Hepatocyte (in vitro differentiated cells): ENCODE results near the gene IGDCC3. TPM values are rescaled to one million over a fixed set of nuclear protein-coding genes. Genes with fewer than 3 reads are reported as not detected.
A peak's percentile ranks its signal among the peaks of the same experiment; 100 is the strongest.

Source experiments
- DNase-seq: peaks from one replicate; pipeline ENCODE4 v3.0.0-alpha.2; 2016; ENCODE audit warnings: low spot score
- H2AFZ ChIP-seq: fragments of 200-600 bp; sonication (generic); 2 replicates; pipeline ENCODE4 v1.6.0; 2016; ENCODE audit warnings: antibody characterized with exemption, mild to moderate bottlenecking
- H3K27ac ChIP-seq: fragments of 200-600 bp; sonication (generic); 2 replicates; pipeline ENCODE4 v1.5.1; 2016; ENCODE audit warnings: mild to moderate bottlenecking
- H3K27me3 ChIP-seq: fragments of 200-600 bp; sonication (generic); 2 replicates; pipeline ENCODE4 v1.6.1; 2016
- H3K36me3 ChIP-seq: fragments of 200-600 bp; sonication (generic); replicated peaks from 2 replicates; pipeline ENCODE4 v1.5.1; 2016; ENCODE audit warnings: low read depth; ENCODE audit not compliant: insufficient read depth
- H3K4me1 ChIP-seq: fragments of 200-600 bp; sonication (generic); 2 replicates; pipeline ENCODE4 v1.5.1; 2016; ENCODE audit warnings: mild to moderate bottlenecking, moderate library complexity; ENCODE audit not compliant: insufficient read depth
- H3K4me2 ChIP-seq: fragments of 200-600 bp; sonication (generic); 2 replicates; pipeline ENCODE4 v1.6.0; 2016
- H3K4me3 ChIP-seq: fragments of 200-600 bp; sonication (generic); 2 replicates; pipeline ENCODE4 v1.5.1; 2016; ENCODE audit warnings: mild to moderate bottlenecking
- H3K79me2 ChIP-seq: fragments of 200-600 bp; sonication (generic); 2 replicates; pipeline ENCODE4 v1.6.0; 2017; ENCODE audit warnings: mild to moderate bottlenecking
- H3K9me2 ChIP-seq: fragments of 200-600 bp; sonication (generic); replicated peaks from 2 replicates; pipeline ENCODE4 v1.6.0; 2017; ENCODE audit warnings: mild to moderate bottlenecking; ENCODE audit not compliant: insufficient read depth
- H3K9me3 ChIP-seq: fragments of 200-600 bp; sonication (generic); 2 replicates; pipeline ENCODE4 v1.5.1; 2016; ENCODE audit warnings: low read depth, mild to moderate bottlenecking
- H4K20me1 ChIP-seq: fragments of 200-600 bp; sonication (generic); 2 replicates; pipeline ENCODE4 v1.6.0; 2016; ENCODE audit warnings: mild to moderate bottlenecking; ENCODE audit not compliant: insufficient read depth, poor library complexity, severe bottlenecking
- CTCF ChIP-seq: fragments of 200-600 bp; sonication (generic); IDR thresholded peaks from 2 replicates; pipeline ENCODE4 v1.5.1; 2016; ENCODE audit warnings: antibody characterized with exemption, mild to moderate bottlenecking; ENCODE audit not compliant: poor library complexity
- EZH2 ChIP-seq: fragments of 200-600 bp; sonication (generic); IDR thresholded peaks from 2 replicates; pipeline ENCODE4 v1.6.1; 2016; ENCODE audit warnings: antibody characterized with exemption, mild to moderate bottlenecking, borderline replicate concordance
- EZH2phosphoT487 ChIP-seq: fragments of 200-600 bp; sonication (generic); IDR thresholded peaks from one replicate; pipeline ENCODE4 v1.6.1; 2018; ENCODE audit warnings: antibody characterized with exemption, mild to moderate bottlenecking, low read depth, moderate library complexity; ENCODE audit not compliant: unreplicated experiment, severe bottlenecking
- WGBS: methylation state at CpG from one replicate; pipeline ENCODE4 v1.1.6; 2016; ENCODE audit warnings: low lambda C conversion rate; ENCODE audit errors: missing lambda C conversion rate; 5-methylcytosine and 5-hydroxymethylcytosine counted together
- polyA plus RNA-seq: library from polyadenylated mRNA; unstranded; fragments of >200 nt; fragmentation: Nextera tagmentation; extraction: Ambion mirVana; gene quantifications from 2 replicates; pipeline ENCODE4 v1.2.1, GENCODE V29; 2016
- total RNA-seq: library from RNA; depleted of rRNA; stranded (reverse); fragments of >200 nt; gene quantifications from 2 replicates; pipeline ENCODE4 v1.2.3, GENCODE V29; 2014

Gene IGDCC3
- total and polyA plus RNA-seq, 2 experiments from 2014 or later = 8.1 to 14.8 TPM

- peaks cover 16% of the 10 kb centered on the region for H3K4me1 ChIP-seq
- peaks cover 18% of the 10 kb centered on the region for H3K79me2 ChIP-seq
- no peak overlapping the region for H3K27ac ChIP-seq
- no peaks in the 10 kb centered on the region for H4K20me1 ChIP-seq
- H3K9me3 ChIP-seq = no peaks in the 10 kb centered on the region
- H2AFZ ChIP-seq = no peak overlapping the region
- no peaks in the 10 kb centered on the region for H3K27me3 ChIP-seq
- no peaks in the 10 kb centered on the region for H3K9me2 ChIP-seq
- 90% methylated on average over 8 of the region's 9 CpGs for WGBS
- no peak overlapping the region for H3K4me2 ChIP-seq
- TF ChIP-seq CTCF = no peak
- TF ChIP-seq EZH2phosphoT487 = no peak
- DNase-seq = no peak
- H3K36me3 ChIP-seq = no peaks in the 10 kb centered on the region
- H3K4me3 ChIP-seq = no peak overlapping the region
These were observed 46.3 kb upstream of the IGDCC3 start for GRCh38 chr15:65423976-65424679.

- 25% methylated on average over 25 of the region's 28 CpGs for WGBS
- Histone ChIP-seq H4K20me1 (no peaks in the 10 kb centered on the region), H3K36me3 (no peaks in the 10 kb centered on the region), H3K9me3 (no peaks in the 10 kb centered on the region), H3K9me2 (no peaks in the 10 kb centered on the region), H3K27me3 (no peaks in the 10 kb centered on the region), H3K4me1 (peaks cover 16% of the 10 kb centered on the region), H3K4me3 (no peak overlapping the region), H3K27ac (peak overlapping the region; percentile 57), H2AFZ (peak overlapping the region; percentile 86), H3K4me2 (peak overlapping the region; percentile 78), H3K79me2 (peaks cover 19% of the 10 kb centered on the region)
- no peak for DNase-seq
- TF ChIP-seq CTCF (no peak), EZH2phosphoT487 (no peak), EZH2 (no peak)
These were observed 45.6 kb upstream of the IGDCC3 start for GRCh38 chr15:65423150-65423975.

DNA sequence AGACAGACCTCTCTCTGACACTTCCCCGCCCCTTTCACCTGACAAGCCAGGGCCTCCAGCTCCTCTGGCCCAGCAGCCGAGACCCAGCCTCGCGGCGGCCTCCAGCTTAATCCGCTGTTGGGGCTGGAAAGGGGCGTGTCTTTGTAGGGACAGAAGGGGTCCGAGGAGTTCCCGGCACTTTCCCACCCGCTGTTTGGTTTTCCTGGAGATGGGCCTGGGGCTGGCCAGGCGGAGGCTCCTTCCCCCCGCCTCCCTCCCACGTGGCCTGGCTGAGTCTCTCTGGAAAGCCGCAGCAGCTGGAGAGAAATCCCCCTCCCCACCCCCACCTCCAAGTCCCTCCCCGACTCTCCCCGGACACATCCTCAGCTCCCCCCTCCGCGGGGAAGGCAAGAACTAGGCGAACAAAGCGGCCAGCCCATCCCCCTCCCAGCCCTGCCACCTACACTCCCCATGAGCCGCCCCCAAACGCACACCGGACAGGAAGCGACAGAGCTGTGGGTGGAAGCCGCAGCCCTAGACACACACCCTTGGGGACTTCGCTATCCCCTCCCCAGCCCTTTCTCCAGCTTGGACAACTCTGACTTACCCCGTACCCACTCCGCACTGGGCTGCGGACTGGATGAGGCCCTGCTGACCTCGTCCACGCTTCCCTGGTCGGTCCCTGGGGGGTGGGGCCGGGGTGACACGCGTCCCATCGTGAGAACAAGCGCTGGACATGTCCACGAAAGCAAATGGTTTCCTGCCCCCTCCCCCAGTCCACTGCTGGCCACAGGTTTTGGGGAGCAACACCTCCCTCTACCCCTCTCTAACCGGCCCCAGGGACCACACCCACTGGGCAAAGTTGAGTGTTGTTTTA, 43.8 kb upstream of the IGDCC3 start:
- peak; percentile 85 for DNase-seq
- H3K27me3 ChIP-seq = no peaks in the 10 kb centered on the region
- no peaks in the 10 kb centered on the region for H3K9me2 ChIP-seq
- no peaks in the 10 kb centered on the region for H4K20me1 ChIP-seq
- no peaks in the 10 kb centered on the region for H3K36me3 ChIP-seq
- peak overlapping the region; percentile 64 for H2AFZ ChIP-seq
- H3K4me1 ChIP-seq = peaks cover 16% of the 10 kb centered on the region
- WGBS = 1% methylated on average over 23 of the region's 39 CpGs
- peaks cover 28% of the 10 kb centered on the region for H3K79me2 ChIP-seq
- H3K27ac ChIP-seq = peak overlapping the region; percentile 83
- TF ChIP-seq EZH2phosphoT487 = no peak
- TF ChIP-seq EZH2 = no peak
- no peak for TF ChIP-seq CTCF
- peak overlapping the region; percentile 94 for H3K4me2 ChIP-seq
- H3K4me3 ChIP-seq = peak overlapping the region; percentile 79
- no peaks in the 10 kb centered on the region for H3K9me3 ChIP-seq
